Spleen (tissue), 3 donors: Measurements from ENCODE around the gene TMEM109.

Experiments used
- POLR2A ChIP-seq, 3 donors: fragments of 450-650 bp; IDR thresholded peaks; one replicate each; pipeline ENCODE4 v1.5.1; 2017; ENCODE audit warnings: antibody characterized with exemption in 3 of 3, mild to moderate bottlenecking in 1 of 3
- POLR2AphosphoS5 ChIP-seq, 3 donors: sonication (generic); formaldehyde crosslinking; IDR thresholded peaks; one replicate each; pipeline ENCODE4 v1.5.1; 2017; ENCODE audit warnings: antibody characterized with exemption in 3 of 3

GRCh38 chr11:60868682-60869450 is 45.1 kb upstream of the TMEM109 start:
- TF ChIP-seq POLR2AphosphoS5 (IDR thresholded peaks at IDR 0.05) (no peak), POLR2A (IDR thresholded peaks at IDR 0.05) (no peak)
